HepG2 (cell line): Measurements from ENCODE around the gene EPHA6.

Source experiments
- CHD2 ChIP-seq: IDR thresholded peaks from 2 replicates; pipeline ENCODE4 v1.6.1; 2011; ENCODE audit warnings: low read depth, low read length, improper control_type of control experiment
- HDAC2 ChIP-seq: sonication (generic); formaldehyde crosslinking; IDR thresholded peaks from 2 replicates; pipeline ENCODE4 v1.4.0; 2020; ENCODE audit warnings: missing genetic modification reagents
- HIVEP1 ChIP-seq: sonication (generic); formaldehyde crosslinking; IDR thresholded peaks from 2 replicates; pipeline ENCODE4 v1.4.0; 2020; ENCODE audit warnings: mild to moderate bottlenecking, missing genetic modification reagents
- KMT2A ChIP-seq: sonication (generic); formaldehyde crosslinking; IDR thresholded peaks from 2 replicates; pipeline ENCODE4 v1.4.0; 2020; ENCODE audit warnings: missing genetic modification reagents
- MTA1 ChIP-seq: sonication (generic); formaldehyde crosslinking; IDR thresholded peaks from 2 replicates; pipeline ENCODE4 v1.4.0; 2020; ENCODE audit warnings: missing genetic modification reagents, mild to moderate bottlenecking, borderline replicate concordance
- SMARCC2 ChIP-seq: fragments of 450-650 bp; IDR thresholded peaks from 2 replicates; pipeline ENCODE4 v1.6.1; 2017; ENCODE audit warnings: antibody characterized with exemption, mild to moderate bottlenecking
- SP1 ChIP-seq, 2 experiments: fragments of 450-650 bp in 1 of 2; sonication (generic) in 1 of 2; formaldehyde crosslinking in 1 of 2; IDR thresholded peaks; 2 replicates each; pipeline versions ENCODE4 v1.4.0 to v1.6.1; 2016 to 2020; ENCODE audit warnings: missing genetic modification reagents in 1 of 2
- ZFP36 ChIP-seq: fragments of 150-350 bp; IDR thresholded peaks from 2 replicates; pipeline ENCODE4 v1.6.1; 2018; ENCODE audit warnings: borderline replicate concordance, low read length, low read depth; ENCODE audit not compliant: partially characterized antibody
- ZNF343 ChIP-seq: sonication (generic); formaldehyde crosslinking; IDR thresholded peaks from 2 replicates; pipeline ENCODE4 v1.4.0; 2020; ENCODE audit warnings: mild to moderate bottlenecking, missing genetic modification reagents
- ZNF530 ChIP-seq: sonication (generic); formaldehyde crosslinking; IDR thresholded peaks from 2 replicates; pipeline ENCODE4 v1.5.0; 2020; ENCODE audit warnings: low read depth, mild to moderate bottlenecking, missing genetic modification reagents
- ZNF720 ChIP-seq: sonication (generic); formaldehyde crosslinking; IDR thresholded peaks from 2 replicates; pipeline ENCODE4 v1.4.0; 2020; ENCODE audit warnings: missing genetic modification reagents

DNA sequence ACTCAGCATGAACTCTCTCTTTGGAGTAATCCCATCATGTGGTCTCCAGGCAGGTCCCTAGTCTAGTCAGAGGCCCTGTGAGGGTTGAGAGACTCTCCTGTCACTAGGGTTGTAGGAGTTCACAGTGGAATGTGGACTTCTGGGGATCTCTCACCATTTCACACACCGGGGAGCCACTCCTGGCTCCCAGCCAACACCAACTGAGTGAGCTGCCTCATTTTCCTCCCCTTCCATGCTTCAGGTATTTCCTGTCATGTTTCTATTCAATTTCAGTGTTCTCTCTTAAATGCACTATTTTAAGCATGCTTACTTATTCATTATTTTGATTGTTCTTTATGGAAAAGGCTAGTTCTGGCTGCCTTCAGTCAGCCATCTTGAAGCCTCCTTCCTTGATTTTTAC, 482.6 kb downstream of the EPHA6 start:
- TF ChIP-seq HDAC2 (CRISPR knock-in tag) (no peak), KMT2A (no peak), ZFP36 (no peak), SMARCC2 (no peak), SP1 (IDR thresholded peaks at IDR 0.05) (no peak), SP1 (CRISPR knock-in tag; IDR thresholded peaks at IDR 0.05) (no peak), ZNF343 (CRISPR knock-in tag) (no peak), MTA1 (CRISPR knock-in tag) (no peak), ZNF530 (CRISPR knock-in tag) (no peak), CHD2 (no peak), ZNF720 (no peak), HIVEP1 (CRISPR knock-in tag) (no peak)
